HG03521 (cell line): ENCODE measurements around the gene FSHB.
"Not testable (repeated sequence)": the region's sequence is repeated elsewhere in the genome, so short reads cannot be mapped to it uniquely, and the experiment has no call there.

Experiments used
- ATAC-seq: cut with Tn5 transposase; IDR thresholded peaks from one replicate; pipeline ENCODE4 v1.9.1; 2021; ENCODE audit warnings: mild to moderate bottlenecking, moderate library complexity; ENCODE audit not compliant: unreplicated experiment

Gene FSHB

GRCh38 chr11:30230714-30231113, at the start of gene FSHB:
TSS of gene FSHB (plus strand) at chr11:30231014. CDS start at chr11:30231903, 889 bp downstream.
- no peak for ATAC-seq

DNA sequence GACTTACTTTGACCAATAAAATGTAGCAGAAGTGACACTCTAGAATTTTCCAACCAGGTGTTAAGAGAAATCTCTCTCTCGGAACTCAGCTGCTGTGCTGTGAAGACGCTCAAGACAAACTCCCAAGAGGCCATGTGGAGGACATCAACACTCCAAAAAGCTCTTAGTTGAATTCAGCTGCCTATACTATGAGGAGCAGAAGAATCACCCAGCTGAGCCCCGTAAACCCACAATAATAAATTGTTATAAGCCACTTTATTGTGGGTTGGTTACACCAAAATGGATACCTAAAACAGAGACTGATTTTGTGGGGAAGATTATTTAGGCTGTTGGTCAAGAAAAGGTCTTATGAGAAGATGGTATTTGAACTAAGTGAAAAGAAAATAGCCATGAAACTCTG, 44.1 kb upstream of the FSHB start:
- ATAC-seq: no peak

DNA sequence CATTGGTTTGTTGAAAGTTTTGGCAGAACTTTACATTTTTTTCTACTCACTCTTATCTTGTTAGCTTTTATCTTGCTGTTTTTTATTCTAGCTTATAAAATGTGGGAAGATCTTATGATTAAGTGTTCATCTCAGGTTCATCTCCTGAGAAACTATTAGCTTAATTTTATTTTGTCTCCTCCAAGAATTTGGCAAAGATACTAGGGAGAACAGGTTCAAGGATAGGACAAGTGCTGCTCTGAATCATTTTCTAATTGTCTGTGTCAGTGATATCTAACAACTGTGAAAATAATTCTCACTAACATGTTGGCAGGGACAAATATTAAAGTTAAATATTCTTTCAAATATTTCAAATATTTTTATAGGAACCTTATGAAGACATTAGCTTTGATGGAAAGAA, 38.2 kb upstream of the FSHB start:
- ATAC-seq: no peak

DNA sequence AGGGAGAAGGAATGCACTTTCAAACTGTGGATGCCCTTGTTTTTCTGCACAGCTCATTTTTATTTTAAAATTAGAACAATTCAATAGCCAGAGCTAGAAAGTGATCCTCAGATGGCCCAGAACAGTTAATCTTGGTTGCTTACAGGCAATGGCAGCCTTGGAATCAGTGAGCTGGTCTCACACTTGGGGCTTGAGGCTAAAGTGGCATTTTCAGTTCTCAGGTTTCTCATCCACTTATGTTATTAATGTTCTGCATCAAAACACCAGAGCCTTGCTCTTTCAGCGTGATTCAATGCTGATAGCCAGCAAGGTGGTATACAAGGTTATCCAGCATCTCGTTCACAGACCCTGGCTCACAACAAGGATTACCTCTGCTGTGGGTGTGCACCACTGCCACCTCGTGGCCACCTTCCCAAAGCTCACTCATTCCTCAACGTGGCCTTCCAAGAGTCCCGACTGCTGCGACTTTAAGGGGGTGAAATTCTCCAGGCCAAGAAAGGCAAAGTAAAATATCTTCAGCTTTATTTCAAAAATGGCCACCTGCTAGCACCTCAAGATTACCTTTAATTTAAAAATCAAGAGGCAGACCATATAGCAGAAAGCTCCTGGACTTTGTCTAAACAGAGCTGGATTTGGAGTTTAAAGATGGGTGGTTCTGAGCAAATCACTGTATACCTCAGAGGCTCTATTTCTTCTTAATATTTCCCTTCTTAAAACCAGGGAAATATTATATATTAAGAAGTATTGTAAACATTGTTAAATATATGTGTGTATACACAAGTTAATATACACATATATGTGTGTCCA, 34.2 kb upstream of the FSHB start:
- peak; percentile 92 for ATAC-seq

- ATAC-seq: no peak
These were observed 32.9 kb upstream of the FSHB start for GRCh38 chr11:30197869-30198268.

GRCh38 chr11:30202989-30203388, 27.8 kb upstream of the FSHB start:
- ATAC-seq: not testable (repeated sequence)

DNA sequence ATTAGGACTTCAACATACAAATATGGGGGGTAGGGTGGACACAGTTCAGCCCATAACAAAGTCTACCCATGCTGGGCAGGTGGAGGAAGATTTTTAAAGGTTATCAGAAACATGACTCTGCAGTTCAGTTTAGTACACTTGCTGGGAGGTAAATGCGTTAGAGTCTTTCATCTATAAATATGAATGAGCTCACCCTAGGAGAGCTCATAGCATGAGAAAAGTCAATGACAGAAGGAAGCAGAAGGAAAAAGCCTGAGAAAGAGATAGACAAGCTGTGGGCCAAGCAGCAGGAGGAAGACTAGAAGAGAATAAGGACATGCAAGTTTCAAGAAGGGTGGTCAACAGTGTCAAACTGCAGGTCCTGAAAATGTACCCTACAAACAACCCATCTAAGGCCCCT, 27.0 kb upstream of the FSHB start:
- no peak for ATAC-seq

- ATAC-seq: peak; percentile 84
These were observed 24.4 kb upstream of the FSHB start for GRCh38 chr11:30206249-30206996.

- no peak for ATAC-seq
These were observed 20.5 kb upstream of the FSHB start for GRCh38 chr11:30210357-30210756.

- ATAC-seq: no peak
These were observed 14.3 kb upstream of the FSHB start for GRCh38 chr11:30216534-30216933.

DNA sequence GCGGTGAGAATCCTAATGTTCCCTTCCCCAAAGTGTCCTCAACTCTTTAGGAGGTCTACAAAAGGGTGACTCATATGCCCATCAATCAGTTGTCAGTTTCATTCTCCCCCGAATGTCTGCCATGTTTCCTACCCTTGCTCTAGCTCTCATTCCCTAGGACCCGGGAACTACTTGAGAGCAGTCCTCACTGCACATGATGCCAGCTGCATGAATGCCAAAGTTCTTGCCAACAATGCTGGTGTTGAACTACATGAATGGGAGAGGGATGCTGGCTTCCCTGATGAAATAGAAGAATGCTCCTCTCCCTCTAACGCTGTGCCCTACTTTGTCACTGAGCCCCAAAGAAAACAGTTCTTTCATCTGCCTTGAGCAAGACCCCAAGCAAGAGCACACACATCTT, 12.5 kb upstream of the FSHB start:
- ATAC-seq: no peak

- no peak for ATAC-seq
These were observed 5.2 kb upstream of the FSHB start for GRCh38 chr11:30225642-30226041.

- no peak for ATAC-seq
These were observed 2.4 kb upstream of the FSHB start for GRCh38 chr11:30228323-30228884.

- no peak for ATAC-seq
These were observed 8.2 kb downstream of the FSHB start for GRCh38 chr11:30239025-30239424.

DNA sequence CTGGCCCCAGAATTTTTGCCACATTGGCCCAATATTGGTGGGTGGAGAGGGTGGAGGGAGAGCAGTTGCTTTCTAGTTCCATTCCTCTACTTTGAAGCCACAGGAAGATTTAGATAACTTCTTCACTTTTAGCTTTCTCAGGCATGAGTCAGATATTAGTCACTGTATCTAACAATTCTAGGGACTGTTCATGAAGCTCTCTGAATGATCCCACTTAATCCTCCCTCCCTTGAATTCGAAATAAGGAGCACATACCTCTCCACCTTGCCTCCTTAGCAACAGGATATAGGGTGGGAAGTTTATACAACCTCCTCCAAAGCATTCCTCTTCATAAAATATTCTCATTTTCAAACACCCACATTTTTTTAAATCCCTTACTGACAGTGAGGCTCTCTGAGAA, 13.5 kb downstream of the FSHB start:
- ATAC-seq: no peak

DNA sequence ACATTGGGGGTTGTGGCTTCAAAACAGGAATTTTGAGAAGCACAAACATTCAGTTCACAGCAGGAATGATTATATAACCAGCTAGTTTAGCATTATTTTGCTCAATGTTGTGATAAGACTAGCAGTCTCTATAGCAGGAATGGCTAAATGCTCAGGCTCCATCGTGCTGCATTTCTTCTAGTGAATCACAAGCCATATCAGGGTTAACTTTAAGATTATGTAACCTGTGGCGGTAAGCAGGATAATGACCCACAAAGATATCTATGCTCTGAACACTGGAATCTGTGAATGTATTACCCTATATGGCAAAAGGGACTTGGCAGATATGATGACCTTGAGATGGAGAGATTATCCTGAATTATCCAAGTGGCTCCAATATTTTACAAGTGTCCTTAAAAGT, 14.8 kb downstream of the FSHB start:
- ATAC-seq: no peak

DNA sequence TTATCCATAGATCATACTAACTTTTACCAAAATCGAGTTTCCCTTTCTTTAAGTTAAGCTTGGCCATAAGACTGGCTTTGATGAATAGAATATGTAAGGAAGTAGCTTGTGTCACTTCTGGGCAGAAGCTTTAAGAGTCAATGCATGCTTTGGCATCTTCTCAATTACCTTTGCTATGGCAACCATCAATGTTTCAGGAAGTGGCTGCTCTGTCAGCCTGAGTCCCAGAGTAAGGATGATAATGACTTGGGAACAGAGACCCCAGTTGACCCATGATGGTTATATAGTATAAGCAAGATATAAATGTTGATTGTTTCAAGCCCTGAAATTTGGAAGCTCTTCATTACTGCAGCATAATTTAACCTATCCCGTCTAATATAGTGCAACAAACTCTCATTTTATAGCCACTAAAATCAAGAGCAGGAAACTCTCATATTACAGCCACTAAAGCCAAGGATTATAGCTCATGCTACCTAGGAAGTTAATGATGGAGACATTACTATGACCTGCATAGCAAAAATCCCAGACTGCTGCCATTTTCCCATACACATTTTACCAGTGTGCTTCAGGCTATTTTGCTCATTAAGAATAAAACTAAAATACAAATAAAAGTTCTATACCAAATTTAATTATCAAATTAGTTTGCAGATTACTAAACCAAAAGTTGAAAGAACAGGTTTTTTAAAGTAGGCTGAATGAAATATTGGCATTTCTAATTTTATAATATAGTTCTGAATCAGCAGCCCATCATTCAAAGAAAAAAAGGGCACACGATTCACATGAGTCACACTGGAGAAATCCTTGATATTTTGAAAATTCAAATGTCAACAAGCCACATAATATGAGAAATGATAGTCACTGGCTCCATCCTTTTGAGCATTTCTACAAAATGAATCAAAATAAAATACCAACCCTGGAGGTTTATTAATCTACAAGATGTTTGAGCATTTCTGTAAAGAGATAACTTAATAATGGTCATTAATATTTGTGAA, 23.8 kb downstream of the FSHB start:
- no peak for ATAC-seq

GRCh38 chr11:30255637-30256036, 24.8 kb downstream of the FSHB start:
- ATAC-seq: no peak

GRCh38 chr11:30257058-30257457, 26.2 kb downstream of the FSHB start:
- ATAC-seq: no peak

- no peak for ATAC-seq
These were observed 27.9 kb downstream of the FSHB start for GRCh38 chr11:30258679-30259078.

DNA sequence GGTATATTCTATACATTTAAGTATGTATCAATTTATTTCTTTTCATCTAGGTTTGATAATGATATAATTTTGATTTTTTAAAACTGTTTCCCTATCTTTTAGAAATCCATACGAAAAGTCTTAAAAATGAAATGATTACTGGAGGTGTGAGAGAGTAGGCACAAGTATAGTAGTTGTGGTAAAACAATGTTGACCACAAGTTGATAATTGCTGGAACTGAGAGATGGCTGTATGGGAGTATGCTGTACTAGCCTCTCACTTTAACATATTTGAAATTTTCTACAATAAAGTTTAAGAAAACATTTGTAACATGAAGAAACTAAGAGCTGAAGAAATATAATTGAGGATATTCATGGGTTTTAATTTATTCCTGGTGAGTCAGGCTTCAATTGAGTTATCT, 30.0 kb downstream of the FSHB start:
- ATAC-seq: peak; percentile 78
